HepG2 (cell line): ENCODE measurements around the gene KRTAP10-6. TPM values are rescaled to one million over a fixed set of nuclear protein-coding genes. Genes with fewer than 3 reads are reported as not detected.
A peak's percentile ranks its signal among the peaks of the same experiment; 100 is the strongest.

Source experiments
- BORCS8-MEF2B ChIP-seq: sonication (generic); formaldehyde crosslinking; IDR thresholded peaks from 2 replicates; pipeline ENCODE4 v1.8.0; 2022; ENCODE audit warnings: mild to moderate bottlenecking, missing genetic modification reagents
- BRCA1 ChIP-seq: sonication (generic); formaldehyde crosslinking; IDR thresholded peaks from 2 replicates; pipeline ENCODE4 v1.4.0; 2020; ENCODE audit warnings: missing genetic modification reagents
- GFI1 ChIP-seq: sonication (generic); formaldehyde crosslinking; IDR thresholded peaks from 2 replicates; pipeline ENCODE4 v1.5.0; 2020; ENCODE audit warnings: missing genetic modification reagents, mild to moderate bottlenecking, borderline replicate concordance
- MXD4 ChIP-seq: IDR thresholded peaks from 2 replicates; pipeline ENCODE4 v1.6.1; 2016; ENCODE audit warnings: mild to moderate bottlenecking, missing biosample characterization, missing genetic modification reagents
- RBM39 ChIP-seq: fragments of 200-400 bp; formaldehyde crosslinking; IDR thresholded peaks from one replicate; pipeline ENCODE4 v1.6.1; 2018; ENCODE audit warnings: antibody characterized with exemption, mild to moderate bottlenecking, low read depth, low read length; ENCODE audit not compliant: poor library complexity, severe bottlenecking
- SIX4 ChIP-seq: sonication (generic); formaldehyde crosslinking; IDR thresholded peaks from 2 replicates; pipeline ENCODE4 v1.4.0; 2020; ENCODE audit warnings: missing genetic modification reagents
- SMARCE1 ChIP-seq: fragments of 450-650 bp; IDR thresholded peaks from 2 replicates; pipeline ENCODE4 v1.6.1; 2017; ENCODE audit warnings: borderline replicate concordance
- TCF7L2 ChIP-seq: IDR thresholded peaks from 2 replicates; pipeline ENCODE4 v1.6.1; 2011; ENCODE audit warnings: mild to moderate bottlenecking, low read depth, low read length, moderate library complexity
- ZBTB20 ChIP-seq: sonication (generic); formaldehyde crosslinking; IDR thresholded peaks from 2 replicates; pipeline ENCODE4 v1.8.1; 2023; ENCODE audit warnings: missing genetic modification reagents, low read depth, mild to moderate bottlenecking, borderline replicate concordance
- ZNF34 ChIP-seq: sonication (generic); formaldehyde crosslinking; IDR thresholded peaks from 2 replicates; pipeline ENCODE4 v1.4.0; 2020; ENCODE audit warnings: mild to moderate bottlenecking, missing genetic modification reagents, borderline replicate concordance
- ZNF510 ChIP-seq: sonication (generic); formaldehyde crosslinking; IDR thresholded peaks from 2 replicates; pipeline ENCODE4 v1.4.0; 2020; ENCODE audit warnings: low read depth, mild to moderate bottlenecking, missing genetic modification reagents
- ZNF788 ChIP-seq: sonication (generic); formaldehyde crosslinking; IDR thresholded peaks from 2 replicates; pipeline ENCODE4 v1.5.0; 2020; ENCODE audit warnings: mild to moderate bottlenecking, missing genetic modification reagents, borderline replicate concordance
- polyA plus RNA-seq, 8 experiments: library from polyadenylated mRNA; depleted of rRNA in 3 of 8; stranded (reverse) in 7 of 8; unstranded in 1 of 8; fragments of >200 nt; fragmentation: Illumina TruSeq in 4 of 8; extraction: Trizol in 4 of 8; gene quantifications; 2 replicates each; pipeline versions ENCODE4 v1.2.1 to v1.2.3, GENCODE V29; 2011 to 2016; ENCODE audit warnings: low read depth in 4 of 8, missing spikeins in 1 of 8, mixed read lengths in 1 of 8; ENCODE audit not compliant: insufficient read depth in 1 of 8
- total RNA-seq, 5 experiments: library from RNA; depleted of rRNA; stranded (reverse); fragments of >200 nt; fragmentation: Illumina TruSeq; extraction: Trizol; gene quantifications; 2 replicates each; pipeline ENCODE4 v1.2.3, GENCODE V29; 2016; ENCODE audit warnings: low read depth in 1 of 5
- TF ChIP-seq, protein P1 (sequence below): sonication (generic); formaldehyde crosslinking; IDR thresholded peaks from 2 replicates; pipeline ENCODE4 v1.4.0; 2020; ENCODE audit warnings: mild to moderate bottlenecking, missing genetic modification reagents
- TF ChIP-seq, protein P2 (sequence below): sonication (generic); formaldehyde crosslinking; conservative IDR thresholded peaks from 2 replicates; pipeline ENCODE4 v1.8.0; 2022; ENCODE audit warnings: mild to moderate bottlenecking, moderate library complexity, missing genetic modification reagents
- TF ChIP-seq, protein P3 (sequence below): sonication (generic); formaldehyde crosslinking; IDR thresholded peaks from 2 replicates; pipeline ENCODE4 v1.4.0; 2020; ENCODE audit warnings: mild to moderate bottlenecking, missing genetic modification reagents
- TF ChIP-seq, protein P4 (sequence below): IDR thresholded peaks from 2 replicates; pipeline ENCODE4 v1.6.1; 2016; ENCODE audit warnings: low read depth
- TF ChIP-seq, protein P5 (sequence below): sonication (generic); formaldehyde crosslinking; IDR thresholded peaks from 2 replicates; pipeline ENCODE4 v1.4.0; 2020; ENCODE audit warnings: missing genetic modification reagents

The KRTAP10-6 gene
- total and polyA plus RNA-seq, 2 of the 13 experiments (the other 11 are each of a cell fraction or from before 2014, with no cell fraction given), result not detected

DNA sequence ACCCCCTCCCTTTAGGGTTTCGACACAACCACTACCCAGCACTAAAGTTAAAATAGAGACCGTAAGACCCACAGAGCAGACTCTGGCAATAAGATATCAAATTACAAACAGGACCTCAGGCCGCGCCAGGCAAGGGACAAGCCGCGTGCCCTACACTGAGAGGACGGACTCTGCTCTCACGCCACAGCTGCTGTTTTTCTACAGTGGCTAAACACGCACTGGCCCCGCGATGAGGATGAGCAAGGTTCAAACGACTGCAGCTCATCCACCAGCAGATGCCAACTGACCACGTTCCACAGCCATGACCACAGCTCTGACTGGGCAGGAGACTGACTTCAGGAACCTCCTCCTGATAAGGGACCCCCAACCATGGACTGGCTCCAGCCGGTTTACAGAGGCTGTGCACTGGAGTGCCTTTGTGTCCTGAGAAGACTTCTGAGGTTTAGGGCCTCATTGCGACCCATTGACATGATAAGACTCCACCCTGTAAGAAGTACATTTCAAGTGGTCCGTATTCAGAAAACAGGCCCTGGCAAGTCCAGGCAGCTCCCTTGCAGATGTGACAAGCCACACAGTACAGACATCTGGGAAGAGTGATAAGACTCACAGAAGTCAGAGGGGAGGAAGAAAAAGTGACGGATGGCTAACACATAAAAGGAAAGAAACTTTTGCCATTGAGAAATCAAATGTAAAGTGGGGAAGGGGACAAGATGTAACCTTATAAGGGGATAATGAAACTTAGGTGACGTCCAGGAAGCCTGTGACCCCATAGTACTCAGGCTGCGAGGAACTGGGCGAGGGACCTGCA is 1.5 kb upstream of the KRTAP10-6 start (continued):
- TF ChIP-seq, protein P1, sequence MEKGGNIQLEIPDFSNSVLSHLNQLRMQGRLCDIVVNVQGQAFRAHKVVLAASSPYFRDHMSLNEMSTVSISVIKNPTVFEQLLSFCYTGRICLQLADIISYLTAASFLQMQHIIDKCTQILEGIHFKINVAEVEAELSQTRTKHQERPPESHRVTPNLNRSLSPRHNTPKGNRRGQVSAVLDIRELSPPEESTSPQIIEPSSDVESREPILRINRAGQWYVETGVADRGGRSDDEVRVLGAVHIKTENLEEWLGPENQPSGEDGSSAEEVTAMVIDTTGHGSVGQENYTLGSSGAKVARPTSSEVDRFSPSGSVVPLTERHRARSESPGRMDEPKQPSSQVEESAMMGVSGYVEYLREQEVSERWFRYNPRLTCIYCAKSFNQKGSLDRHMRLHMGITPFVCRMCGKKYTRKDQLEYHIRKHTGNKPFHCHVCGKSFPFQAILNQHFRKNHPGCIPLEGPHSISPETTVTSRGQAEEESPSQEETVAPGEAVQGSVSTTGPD (CRISPR knock-in tag), result no peak
- TF ChIP-seq SMARCE1 (no peak), ZBTB20 (CRISPR knock-in tag) (peak; percentile 60; the same call in 1 of the 2 replicates), TCF7L2 (no peak), GFI1 (CRISPR knock-in tag) (no peak), BORCS8-MEF2B (CRISPR knock-in tag) (0 out of 2 replicates have a peak, but pooled peaks have one; percentile 42), ZNF34 (CRISPR knock-in tag) (no peak), RBM39 (no peak), ZNF788 (CRISPR knock-in tag) (peak; percentile 90), BRCA1 (peak; percentile 72; the same call in 1 of the 2 replicates), ZNF510 (no peak), MXD4 (CRISPR knock-in tag) (peak; percentile 72), SIX4 (CRISPR knock-in tag) (peak; percentile 99)
- TF ChIP-seq, protein P2, sequence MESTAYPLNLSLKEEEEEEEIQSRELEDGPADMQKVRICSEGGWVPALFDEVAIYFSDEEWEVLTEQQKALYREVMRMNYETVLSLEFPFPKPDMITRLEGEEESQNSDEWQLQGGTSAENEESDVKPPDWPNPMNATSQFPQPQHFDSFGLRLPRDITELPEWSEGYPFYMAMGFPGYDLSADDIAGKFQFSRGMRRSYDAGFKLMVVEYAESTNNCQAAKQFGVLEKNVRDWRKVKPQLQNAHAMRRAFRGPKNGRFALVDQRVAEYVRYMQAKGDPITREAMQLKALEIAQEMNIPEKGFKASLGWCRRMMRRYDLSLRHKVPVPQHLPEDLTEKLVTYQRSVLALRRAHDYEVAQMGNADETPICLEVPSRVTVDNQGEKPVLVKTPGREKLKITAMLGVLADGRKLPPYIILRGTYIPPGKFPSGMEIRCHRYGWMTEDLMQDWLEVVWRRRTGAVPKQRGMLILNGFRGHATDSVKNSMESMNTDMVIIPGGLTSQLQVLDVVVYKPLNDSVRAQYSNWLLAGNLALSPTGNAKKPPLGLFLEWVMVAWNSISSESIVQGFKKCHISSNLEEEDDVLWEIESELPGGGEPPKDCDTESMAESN, result no peak
- TF ChIP-seq, protein P3, sequence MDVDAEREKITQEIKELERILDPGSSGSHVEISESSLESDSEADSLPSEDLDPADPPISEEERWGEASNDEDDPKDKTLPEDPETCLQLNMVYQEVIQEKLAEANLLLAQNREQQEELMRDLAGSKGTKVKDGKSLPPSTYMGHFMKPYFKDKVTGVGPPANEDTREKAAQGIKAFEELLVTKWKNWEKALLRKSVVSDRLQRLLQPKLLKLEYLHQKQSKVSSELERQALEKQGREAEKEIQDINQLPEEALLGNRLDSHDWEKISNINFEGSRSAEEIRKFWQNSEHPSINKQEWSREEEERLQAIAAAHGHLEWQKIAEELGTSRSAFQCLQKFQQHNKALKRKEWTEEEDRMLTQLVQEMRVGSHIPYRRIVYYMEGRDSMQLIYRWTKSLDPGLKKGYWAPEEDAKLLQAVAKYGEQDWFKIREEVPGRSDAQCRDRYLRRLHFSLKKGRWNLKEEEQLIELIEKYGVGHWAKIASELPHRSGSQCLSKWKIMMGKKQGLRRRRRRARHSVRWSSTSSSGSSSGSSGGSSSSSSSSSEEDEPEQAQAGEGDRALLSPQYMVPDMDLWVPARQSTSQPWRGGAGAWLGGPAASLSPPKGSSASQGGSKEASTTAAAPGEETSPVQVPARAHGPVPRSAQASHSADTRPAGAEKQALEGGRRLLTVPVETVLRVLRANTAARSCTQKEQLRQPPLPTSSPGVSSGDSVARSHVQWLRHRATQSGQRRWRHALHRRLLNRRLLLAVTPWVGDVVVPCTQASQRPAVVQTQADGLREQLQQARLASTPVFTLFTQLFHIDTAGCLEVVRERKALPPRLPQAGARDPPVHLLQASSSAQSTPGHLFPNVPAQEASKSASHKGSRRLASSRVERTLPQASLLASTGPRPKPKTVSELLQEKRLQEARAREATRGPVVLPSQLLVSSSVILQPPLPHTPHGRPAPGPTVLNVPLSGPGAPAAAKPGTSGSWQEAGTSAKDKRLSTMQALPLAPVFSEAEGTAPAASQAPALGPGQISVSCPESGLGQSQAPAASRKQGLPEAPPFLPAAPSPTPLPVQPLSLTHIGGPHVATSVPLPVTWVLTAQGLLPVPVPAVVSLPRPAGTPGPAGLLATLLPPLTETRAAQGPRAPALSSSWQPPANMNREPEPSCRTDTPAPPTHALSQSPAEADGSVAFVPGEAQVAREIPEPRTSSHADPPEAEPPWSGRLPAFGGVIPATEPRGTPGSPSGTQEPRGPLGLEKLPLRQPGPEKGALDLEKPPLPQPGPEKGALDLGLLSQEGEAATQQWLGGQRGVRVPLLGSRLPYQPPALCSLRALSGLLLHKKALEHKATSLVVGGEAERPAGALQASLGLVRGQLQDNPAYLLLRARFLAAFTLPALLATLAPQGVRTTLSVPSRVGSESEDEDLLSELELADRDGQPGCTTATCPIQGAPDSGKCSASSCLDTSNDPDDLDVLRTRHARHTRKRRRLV (CRISPR knock-in tag), result peak; percentile 34; the same call in 1 of the 2 replicates
- TF ChIP-seq, protein P4, sequence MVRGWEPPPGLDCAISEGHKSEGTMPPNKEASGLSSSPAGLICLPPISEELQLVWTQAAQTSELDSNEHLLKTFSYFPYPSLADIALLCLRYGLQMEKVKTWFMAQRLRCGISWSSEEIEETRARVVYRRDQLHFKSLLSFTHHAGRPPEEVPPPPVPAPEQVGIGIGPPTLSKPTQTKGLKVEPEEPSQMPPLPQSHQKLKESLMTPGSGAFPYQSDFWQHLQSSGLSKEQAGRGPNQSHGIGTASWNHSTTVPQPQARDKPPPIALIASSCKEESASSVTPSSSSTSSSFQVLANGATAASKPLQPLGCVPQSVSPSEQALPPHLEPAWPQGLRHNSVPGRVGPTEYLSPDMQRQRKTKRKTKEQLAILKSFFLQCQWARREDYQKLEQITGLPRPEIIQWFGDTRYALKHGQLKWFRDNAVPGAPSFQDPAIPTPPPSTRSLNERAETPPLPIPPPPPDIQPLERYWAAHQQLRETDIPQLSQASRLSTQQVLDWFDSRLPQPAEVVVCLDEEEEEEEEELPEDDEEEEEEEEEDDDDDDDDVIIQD (CRISPR knock-in tag), result 0 out of 2 replicates have a peak, but pooled peaks have one; percentile 48
- TF ChIP-seq, protein P5, sequence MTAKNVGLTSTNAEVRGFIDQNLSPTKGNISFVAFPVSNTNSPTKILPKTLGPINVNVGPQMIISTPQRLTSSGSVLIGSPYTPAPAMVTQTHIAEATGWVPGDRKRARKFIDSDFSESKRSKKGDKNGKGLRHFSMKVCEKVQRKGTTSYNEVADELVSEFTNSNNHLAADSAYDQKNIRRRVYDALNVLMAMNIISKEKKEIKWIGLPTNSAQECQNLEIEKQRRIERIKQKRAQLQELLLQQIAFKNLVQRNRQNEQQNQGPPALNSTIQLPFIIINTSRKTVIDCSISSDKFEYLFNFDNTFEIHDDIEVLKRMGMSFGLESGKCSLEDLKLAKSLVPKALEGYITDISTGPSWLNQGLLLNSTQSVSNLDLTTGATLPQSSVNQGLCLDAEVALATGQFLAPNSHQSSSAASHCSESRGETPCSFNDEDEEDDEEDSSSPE, result peak; percentile 84
